ENCODE results near the gene RAG2. TPM values are rescaled to one million over a fixed set of nuclear protein-coding genes. Genes with fewer than 3 reads are reported as not detected.

RAG2 gene
- total and polyA plus RNA-seq, 2 donors (not counting 3 experiments of a cell fraction or from before 2014, with no cell fraction given): not detected

GRCh38 chr11:36577859-36578258 lies 20.2 kb downstream of the RAG2 start:
- Histone ChIP-seq H3K27me3 (ENCODE audit: control insufficient read depth in 2 of 2, insufficient read depth in 2 of 2, low read length in 2 of 2) (no peaks in the 10 kb centered on the region), H3K9ac (replicated peaks; ENCODE audit: extremely low read depth, insufficient read depth, low read length) (no peak overlapping the region)

More at GRCh38 chr11:36577859-36578258, 20.2 kb downstream of the RAG2 start:
- intact Hi-C loops (cut with micrococcal nuclease): no loop called here
- Histone ChIP-seq H3K9me1 (replicated peaks; ENCODE audit: control insufficient read depth, extremely low read depth, insufficient read depth, low read length) (no peaks in the 10 kb centered on the region), H3K27ac (ENCODE audit: insufficient read depth, low read depth, low read length) (no peak overlapping the region), H2AFZ (ENCODE audit: low read depth, low read length) (no peak overlapping the region), H3K4me2 (ENCODE audit: insufficient read depth, low read length) (no peak overlapping the region), H4K20me1 (replicated peaks; ENCODE audit: control insufficient read depth, extremely low read depth, insufficient read depth, low read length) (no peaks in the 10 kb centered on the region), H3K79me2 (ENCODE audit: control insufficient read depth, insufficient read depth, low read length) (no peaks in the 10 kb centered on the region), H3K4me3 (replicated peaks in 1 of 3; ENCODE audit: insufficient read depth in 1 of 3, low read depth in 1 of 3, low read length in 3 of 3) (no peak overlapping the region), H3K9me3 (replicated peaks; ENCODE audit: control insufficient read depth, insufficient read depth, low read length) (no peaks in the 10 kb centered on the region), H3K36me3 (ENCODE audit: control insufficient read depth in 2 of 2, extremely low read depth in 1 of 2, insufficient read depth in 2 of 2, low read length in 2 of 2) (no peaks in the 10 kb centered on the region), H3K4me1 (ENCODE audit: control insufficient read depth, extremely low read depth, insufficient read depth, low read length) (no peaks in the 10 kb centered on the region)
- dilution Hi-C loops (cut with MboI; ENCODE audit: extremely low pct_ligation_motif_present, low sequenced_read_pairs): no loop called here
- ChIA-PET POLR2A (no interaction called here), CTCF (interaction anchor here (6.8 kb wide), 1 partner anchor 14 kb away, joined by 42 read pairs; no protein-coding TSS in a partner anchor)
- BruUV-seq (replicated peaks): no TSS peak
- FAIRE-seq (no peak), DNase-seq (ENCODE audit: low read depth, low spot score) (no peak)
- no peak for TF ChIP-seq POLR2A (IDR thresholded peaks at IDR 0.05; ENCODE audit: low read depth, low read length)
- no peak for TF ChIP-seq MAX (IDR thresholded peaks at IDR 0.05; ENCODE audit: insufficient read depth, insufficient read length)
- no peak for TF ChIP-seq FOS (IDR thresholded peaks at IDR 0.05; ENCODE audit: borderline replicate concordance, insufficient read depth, low read length)
- TF ChIP-seq POLR2AphosphoS5 (IDR thresholded peaks at IDR 0.05; ENCODE audit: insufficient read depth, low read depth, low read length): no peak
- TF ChIP-seq EZH2 (IDR thresholded peaks at IDR 0.05; ENCODE audit: borderline replicate concordance, low read depth, low read length, severe bottlenecking): no peak
- no peak for TF ChIP-seq CTCF (IDR thresholded peaks at IDR 0.05; ENCODE audit: extremely low read depth in 1 of 2, insufficient read depth in 1 of 2, low read depth in 1 of 2, low read length in 2 of 2)
- no peak for TF ChIP-seq JUN (IDR thresholded peaks at IDR 0.05; ENCODE audit: borderline replicate concordance, insufficient read depth, insufficient read length, low read depth)
- no peak for TF ChIP-seq GATA2 (IDR thresholded peaks at IDR 0.05; ENCODE audit: insufficient read depth, insufficient read length, low read depth, low read length)
- TF ChIP-seq MYC (IDR thresholded peaks at IDR 0.05; ENCODE audit: low read depth, low read length): no peak

Data from endothelial cell of umbilical vein (primary cell).